ENCODE data around the gene SIN3A.

DNA sequence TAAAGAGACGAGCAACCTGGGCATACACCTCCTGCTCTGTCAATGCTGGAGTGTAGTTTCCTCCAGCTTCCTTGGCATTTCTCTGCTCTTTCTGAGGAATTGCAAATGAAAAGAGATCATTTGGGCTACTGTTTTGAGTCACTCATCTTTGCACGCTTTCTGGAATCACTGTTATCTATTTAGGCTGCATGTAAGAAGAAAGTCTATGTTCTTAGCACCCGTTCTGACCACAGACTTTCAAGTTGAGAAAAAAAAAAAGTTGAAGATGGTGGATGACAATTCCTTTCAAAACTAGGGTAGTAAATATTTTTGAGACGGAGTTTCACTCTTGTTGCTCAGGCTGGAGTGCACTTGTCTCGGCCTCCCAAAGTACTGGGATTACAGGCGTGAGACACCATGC is 41.3 kb downstream of the SIN3A start:
- TF ChIP-seq, protein P1, sequence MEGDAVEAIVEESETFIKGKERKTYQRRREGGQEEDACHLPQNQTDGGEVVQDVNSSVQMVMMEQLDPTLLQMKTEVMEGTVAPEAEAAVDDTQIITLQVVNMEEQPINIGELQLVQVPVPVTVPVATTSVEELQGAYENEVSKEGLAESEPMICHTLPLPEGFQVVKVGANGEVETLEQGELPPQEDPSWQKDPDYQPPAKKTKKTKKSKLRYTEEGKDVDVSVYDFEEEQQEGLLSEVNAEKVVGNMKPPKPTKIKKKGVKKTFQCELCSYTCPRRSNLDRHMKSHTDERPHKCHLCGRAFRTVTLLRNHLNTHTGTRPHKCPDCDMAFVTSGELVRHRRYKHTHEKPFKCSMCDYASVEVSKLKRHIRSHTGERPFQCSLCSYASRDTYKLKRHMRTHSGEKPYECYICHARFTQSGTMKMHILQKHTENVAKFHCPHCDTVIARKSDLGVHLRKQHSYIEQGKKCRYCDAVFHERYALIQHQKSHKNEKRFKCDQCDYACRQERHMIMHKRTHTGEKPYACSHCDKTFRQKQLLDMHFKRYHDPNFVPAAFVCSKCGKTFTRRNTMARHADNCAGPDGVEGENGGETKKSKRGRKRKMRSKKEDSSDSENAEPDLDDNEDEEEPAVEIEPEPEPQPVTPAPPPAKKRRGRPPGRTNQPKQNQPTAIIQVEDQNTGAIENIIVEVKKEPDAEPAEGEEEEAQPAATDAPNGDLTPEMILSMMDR (conservative IDR thresholded peaks at IDR 0.05; ENCODE audit: low read depth in 2 of 2) = no peak
- TF ChIP-seq EZH2 (IDR thresholded peaks at IDR 0.05; ENCODE audit: low read depth, unreplicated experiment) (no peak), EZH2phosphoT487 (IDR thresholded peaks at IDR 0.05; ENCODE audit: unreplicated experiment) (no peak), NANOG (IDR thresholded peaks at IDR 0.05; ENCODE audit: borderline replicate concordance) (no peak), POLR2AphosphoS5 (IDR thresholded peaks at IDR 0.05; ENCODE audit: low read depth) (no peak), ZNF114 (CRISPR knock-in tag; IDR thresholded peaks at IDR 0.05) (no peak), CREB1 (CRISPR knock-in tag; IDR thresholded peaks at IDR 0.05; ENCODE audit: low read depth) (no peak), JUNB (IDR thresholded peaks at IDR 0.05; ENCODE audit: unreplicated experiment) (no peak), ZNF331 (CRISPR knock-in tag; IDR thresholded peaks at IDR 0.05; ENCODE audit: low read depth) (no peak)
- TF ChIP-seq, protein P2, sequence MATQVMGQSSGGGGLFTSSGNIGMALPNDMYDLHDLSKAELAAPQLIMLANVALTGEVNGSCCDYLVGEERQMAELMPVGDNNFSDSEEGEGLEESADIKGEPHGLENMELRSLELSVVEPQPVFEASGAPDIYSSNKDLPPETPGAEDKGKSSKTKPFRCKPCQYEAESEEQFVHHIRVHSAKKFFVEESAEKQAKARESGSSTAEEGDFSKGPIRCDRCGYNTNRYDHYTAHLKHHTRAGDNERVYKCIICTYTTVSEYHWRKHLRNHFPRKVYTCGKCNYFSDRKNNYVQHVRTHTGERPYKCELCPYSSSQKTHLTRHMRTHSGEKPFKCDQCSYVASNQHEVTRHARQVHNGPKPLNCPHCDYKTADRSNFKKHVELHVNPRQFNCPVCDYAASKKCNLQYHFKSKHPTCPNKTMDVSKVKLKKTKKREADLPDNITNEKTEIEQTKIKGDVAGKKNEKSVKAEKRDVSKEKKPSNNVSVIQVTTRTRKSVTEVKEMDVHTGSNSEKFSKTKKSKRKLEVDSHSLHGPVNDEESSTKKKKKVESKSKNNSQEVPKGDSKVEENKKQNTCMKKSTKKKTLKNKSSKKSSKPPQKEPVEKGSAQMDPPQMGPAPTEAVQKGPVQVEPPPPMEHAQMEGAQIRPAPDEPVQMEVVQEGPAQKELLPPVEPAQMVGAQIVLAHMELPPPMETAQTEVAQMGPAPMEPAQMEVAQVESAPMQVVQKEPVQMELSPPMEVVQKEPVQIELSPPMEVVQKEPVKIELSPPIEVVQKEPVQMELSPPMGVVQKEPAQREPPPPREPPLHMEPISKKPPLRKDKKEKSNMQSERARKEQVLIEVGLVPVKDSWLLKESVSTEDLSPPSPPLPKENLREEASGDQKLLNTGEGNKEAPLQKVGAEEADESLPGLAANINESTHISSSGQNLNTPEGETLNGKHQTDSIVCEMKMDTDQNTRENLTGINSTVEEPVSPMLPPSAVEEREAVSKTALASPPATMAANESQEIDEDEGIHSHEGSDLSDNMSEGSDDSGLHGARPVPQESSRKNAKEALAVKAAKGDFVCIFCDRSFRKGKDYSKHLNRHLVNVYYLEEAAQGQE (IDR thresholded peaks at IDR 0.05; ENCODE audit: unreplicated experiment) = no peak
- TF ChIP-seq, protein P3, sequence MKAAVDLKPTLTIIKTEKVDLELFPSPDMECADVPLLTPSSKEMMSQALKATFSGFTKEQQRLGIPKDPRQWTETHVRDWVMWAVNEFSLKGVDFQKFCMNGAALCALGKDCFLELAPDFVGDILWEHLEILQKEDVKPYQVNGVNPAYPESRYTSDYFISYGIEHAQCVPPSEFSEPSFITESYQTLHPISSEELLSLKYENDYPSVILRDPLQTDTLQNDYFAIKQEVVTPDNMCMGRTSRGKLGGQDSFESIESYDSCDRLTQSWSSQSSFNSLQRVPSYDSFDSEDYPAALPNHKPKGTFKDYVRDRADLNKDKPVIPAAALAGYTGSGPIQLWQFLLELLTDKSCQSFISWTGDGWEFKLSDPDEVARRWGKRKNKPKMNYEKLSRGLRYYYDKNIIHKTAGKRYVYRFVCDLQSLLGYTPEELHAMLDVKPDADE (IDR thresholded peaks at IDR 0.05) = no peak

Data from GM23338 (cell line).